ENCODE measurements around the gene EPAS1. TPM values are rescaled to one million over a fixed set of nuclear protein-coding genes. Genes with fewer than 3 reads are reported as not detected.

EPAS1 gene
- total and polyA plus RNA-seq, 2 of the 8 experiments (the other 6 are each of a cell fraction or from before 2014, with no cell fraction given): 2.0 to 4.9 TPM

- TF ChIP-seq CHD7 (IDR thresholded peaks at IDR 0.05; ENCODE audit: insufficient replicate concordance, low read length): no peak
- TF ChIP-seq KDM5A (IDR thresholded peaks at IDR 0.05; ENCODE audit: low read length): no peak
- TF ChIP-seq BRCA1 (IDR thresholded peaks at IDR 0.05; ENCODE audit: low read depth, low read length): no peak
Observed at GRCh38 chr2:46404181-46404759, 107.1 kb downstream of the EPAS1 start (continued).
